Right lobe of liver (tissue), 4 donors: ENCODE results near the gene STX8.

Experiments used
- POLR2A ChIP-seq: fragments of 450-650 bp; IDR thresholded peaks from one replicate; pipeline ENCODE4 v1.6.1; 2017; ENCODE audit warnings: antibody characterized with exemption, mild to moderate bottlenecking
- TF ChIP-seq, protein P1 (sequence below), 4 donors: fragments of 200-600 bp in 3 of 4; fragments of 450-650 bp in 1 of 4; IDR thresholded peaks; one replicate each; pipeline versions ENCODE4 v1.5.1 to v1.8.0; 2016 to 2022; ENCODE audit warnings: antibody characterized with exemption in 4 of 4, mild to moderate bottlenecking in 2 of 4
- donor health status: DM: no; HTN: no; CAD: no.
- donor health status: DM: no; HTN: no; CAD: no.
- donor health status: DM: no; HTN: yes; CAD: no.

DNA sequence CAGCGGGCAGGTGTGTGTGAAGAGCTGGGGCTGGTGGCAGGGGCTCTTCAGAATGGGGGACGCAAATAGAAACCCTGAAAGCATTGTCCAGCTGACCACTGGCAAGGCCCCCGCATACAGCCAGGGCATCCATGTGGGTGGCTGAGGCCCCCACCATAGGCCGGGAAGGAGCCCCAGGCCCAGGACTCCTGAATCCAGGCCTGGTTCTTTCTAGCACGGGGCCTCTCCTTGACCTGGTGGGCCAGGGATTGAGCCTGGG lies 353.8 kb downstream of the STX8 start:
- TF ChIP-seq, protein P1, sequence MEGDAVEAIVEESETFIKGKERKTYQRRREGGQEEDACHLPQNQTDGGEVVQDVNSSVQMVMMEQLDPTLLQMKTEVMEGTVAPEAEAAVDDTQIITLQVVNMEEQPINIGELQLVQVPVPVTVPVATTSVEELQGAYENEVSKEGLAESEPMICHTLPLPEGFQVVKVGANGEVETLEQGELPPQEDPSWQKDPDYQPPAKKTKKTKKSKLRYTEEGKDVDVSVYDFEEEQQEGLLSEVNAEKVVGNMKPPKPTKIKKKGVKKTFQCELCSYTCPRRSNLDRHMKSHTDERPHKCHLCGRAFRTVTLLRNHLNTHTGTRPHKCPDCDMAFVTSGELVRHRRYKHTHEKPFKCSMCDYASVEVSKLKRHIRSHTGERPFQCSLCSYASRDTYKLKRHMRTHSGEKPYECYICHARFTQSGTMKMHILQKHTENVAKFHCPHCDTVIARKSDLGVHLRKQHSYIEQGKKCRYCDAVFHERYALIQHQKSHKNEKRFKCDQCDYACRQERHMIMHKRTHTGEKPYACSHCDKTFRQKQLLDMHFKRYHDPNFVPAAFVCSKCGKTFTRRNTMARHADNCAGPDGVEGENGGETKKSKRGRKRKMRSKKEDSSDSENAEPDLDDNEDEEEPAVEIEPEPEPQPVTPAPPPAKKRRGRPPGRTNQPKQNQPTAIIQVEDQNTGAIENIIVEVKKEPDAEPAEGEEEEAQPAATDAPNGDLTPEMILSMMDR (IDR thresholded peaks at IDR 0.05), result no peak
- no peak for TF ChIP-seq POLR2A
